Measurements from ENCODE around the gene BCL7A. TPM values are rescaled to one million over a fixed set of nuclear protein-coding genes. Genes with fewer than 3 reads are reported as not detected.

The BCL7A gene
- total and polyA plus RNA-seq, 9 of the 15 experiments (the other 6 are each of a cell fraction or from before 2014, with no cell fraction given): 0.25 to 21.9 (median 14.9) TPM

- H3K4me3 ChIP-seq: no peak overlapping the region
Observed at GRCh38 chr12:122014781-122015180, 6.9 kb upstream of the BCL7A start.

More at GRCh38 chr12:122014781-122015180, 6.9 kb upstream of the BCL7A start:
- no peak overlapping the region for H3K9ac ChIP-seq (ENCODE audit: insufficient read depth in 1 of 2, low read depth in 2 of 2, low read length in 2 of 2)
- intact Hi-C loops (cut with micrococcal nuclease) (no loop called here), in situ Hi-C loops (cut with MboI) (no loop called here)
- POLR2A ChIA-PET: interaction anchor here (1.0 kb wide), 1 partner anchor 10 kb away, joined by 3 read pairs; no protein-coding TSS in a partner anchor
- no peak for TF ChIP-seq CAMTA2 (CRISPR knock-in tag; conservative IDR thresholded peaks at IDR 0.05)
- no peak for TF ChIP-seq DEAF1 (CRISPR knock-in tag; IDR thresholded peaks at IDR 0.05)
- TF ChIP-seq ZNF77 (CRISPR knock-in tag; IDR thresholded peaks at IDR 0.05): no peak
- no peak for TF ChIP-seq ZNF384 (IDR thresholded peaks at IDR 0.05; ENCODE audit: low read depth, low read length)
- no peak for TF ChIP-seq TAF15 (IDR thresholded peaks at IDR 0.05; ENCODE audit: low read depth, low read length)
- TF ChIP-seq EP400 (IDR thresholded peaks at IDR 0.05): no peak
- DNase-seq (ENCODE audit: extremely low read depth in 1 of 4, low spot score in 3 of 4) (no peak), FAIRE-seq (no peak), ATAC-seq (no peak)
- CTCF ChIA-PET (ENCODE audit: low intra/inter-chr PET ratio): interaction anchor here (0.6 kb wide), 1 partner anchor 548 kb away, joined by 4 read pairs; no protein-coding TSS in a partner anchor
- 66% methylated on average over 5 of the region's 5 CpGs for WGBS (ENCODE audit: insufficient coverage, low coverage, missing lambda C conversion rate)
- H3K9me1 ChIP-seq (ENCODE audit: control insufficient read depth, insufficient read depth, low read length): no peaks in the 10 kb centered on the region
- H3K27me3 ChIP-seq (ENCODE audit: control insufficient read depth in 2 of 2, insufficient read depth in 2 of 2, low read length in 2 of 2): no peaks in the 10 kb centered on the region; a peak in 1 of 5 replicates
- no TSS peak for BruUV-seq (replicated peaks)
- no peaks in the 10 kb centered on the region for H3K79me2 ChIP-seq (ENCODE audit: control insufficient read depth, insufficient read depth, low read length)
- H4K20me1 ChIP-seq (replicated peaks; ENCODE audit: control insufficient read depth, insufficient read depth, low read length): no peaks in the 10 kb centered on the region
- peaks cover 5% of the 10 kb centered on the region; the same call in 1 of the 2 replicates for H3K9me3 ChIP-seq (replicated peaks; ENCODE audit: control insufficient read depth, insufficient read depth, low read depth, low read length)
- no peaks in the 10 kb centered on the region for H3K36me3 ChIP-seq (ENCODE audit: control insufficient read depth, insufficient read depth, low read length)
- no peak overlapping the region for H3K4me2 ChIP-seq (ENCODE audit: insufficient read depth, low read length)
- peaks cover 2 to 5% of the 10 kb centered on the region in 2 experiments for H3K4me1 ChIP-seq (replicated peaks in 1 of 2; ENCODE audit: control insufficient read depth in 2 of 2, insufficient read depth in 2 of 2, low read length in 2 of 2)
- H3K27ac ChIP-seq (ENCODE audit: extremely low read depth, low read depth, low read length): no peak overlapping the region
- H2AFZ ChIP-seq (ENCODE audit: low read depth, low read length): no peak overlapping the region
